ENCODE results near the gene C1QTNF12.

Gene C1QTNF12

DNA sequence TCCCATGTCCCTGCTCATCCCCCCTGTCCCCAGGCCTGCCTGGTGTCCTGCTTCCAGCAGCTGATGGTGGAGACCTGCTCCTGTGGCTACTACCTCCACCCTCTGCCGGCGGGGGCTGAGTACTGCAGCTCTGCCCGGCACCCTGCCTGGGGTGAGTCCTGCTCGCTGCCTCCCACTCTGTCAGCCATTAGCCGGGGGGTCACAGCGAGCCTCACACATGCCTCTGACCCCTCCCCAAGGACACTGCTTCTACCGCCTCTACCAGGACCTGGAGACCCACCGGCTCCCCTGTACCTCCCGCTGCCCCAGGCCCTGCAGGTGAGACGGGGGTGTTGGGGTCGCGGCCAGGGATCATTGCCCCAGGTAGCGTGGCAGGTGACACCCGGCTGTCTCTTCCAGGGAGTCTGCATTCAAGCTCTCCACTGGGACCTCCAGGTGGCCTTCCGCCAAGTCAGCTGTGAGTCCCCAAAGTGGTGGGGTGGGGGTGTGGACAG is 43.8 kb upstream of the C1QTNF12 start:
- H3K27me3 ChIP-seq (ENCODE audit: control insufficient read depth, insufficient read depth, low read length, poor library complexity, severe bottlenecking): no peaks in the 10 kb centered on the region
- H3K36me3 ChIP-seq (ENCODE audit: control insufficient read depth, insufficient read depth, low read length): no peaks in the 10 kb centered on the region
- no peaks in the 10 kb centered on the region for H3K9me3 ChIP-seq (ENCODE audit: control insufficient read depth, low read length)
- H3K27ac ChIP-seq (ENCODE audit: insufficient read depth, low read depth, low read length, poor library complexity, severe bottlenecking): no peak overlapping the region
- no peaks in the 10 kb centered on the region for H3K4me1 ChIP-seq (ENCODE audit: control insufficient read depth, insufficient read depth, low read length)
- 71 to 72% methylated on average over 15 of the region's 15 CpGs for WGBS, 2 experiments
- no peak overlapping the region for H3K4me3 ChIP-seq (ENCODE audit: insufficient read depth, low read depth, low read length)

DNA sequence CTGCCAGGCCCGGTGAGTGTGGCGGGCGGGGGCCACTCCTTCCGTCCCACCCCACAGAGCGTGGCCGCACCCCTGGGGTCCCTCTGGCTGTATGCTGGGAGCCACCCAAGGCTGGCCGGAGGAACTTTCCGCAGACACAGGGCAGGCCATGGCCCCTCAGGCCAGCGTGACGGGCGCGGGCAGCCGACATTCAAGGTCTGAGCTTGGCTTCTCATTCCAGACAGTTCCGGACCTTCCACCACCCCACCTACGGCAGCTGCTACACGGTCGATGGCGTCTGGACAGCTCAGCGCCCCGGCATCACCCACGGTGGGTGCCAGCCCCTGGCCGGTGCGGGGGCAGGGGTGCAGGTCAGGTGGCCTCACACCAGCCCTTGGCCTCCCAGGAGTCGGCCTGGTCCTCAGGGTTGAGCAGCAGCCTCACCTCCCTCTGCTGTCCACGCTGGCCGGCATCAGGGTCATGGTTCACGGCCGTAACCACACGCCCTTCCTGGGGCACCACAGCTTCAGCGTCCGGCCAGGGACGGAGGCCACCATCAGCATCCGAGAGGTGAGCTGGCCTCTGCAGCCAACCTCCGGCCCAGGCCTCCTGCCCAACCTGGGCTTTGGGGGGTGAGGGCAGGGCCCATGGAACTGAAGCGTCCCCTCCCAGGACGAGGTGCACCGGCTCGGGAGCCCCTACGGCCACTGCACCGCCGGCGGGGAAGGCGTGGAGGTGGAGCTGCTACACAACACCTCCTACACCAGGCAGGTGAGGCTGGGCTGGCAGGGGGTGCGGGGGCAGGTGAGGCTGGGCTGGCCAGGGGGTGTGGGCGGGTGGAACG is 41.0 kb upstream of the C1QTNF12 start:
- Histone ChIP-seq H3K4me1 (ENCODE audit: control insufficient read depth, insufficient read depth, low read length) (no peaks in the 10 kb centered on the region), H3K4me3 (ENCODE audit: insufficient read depth, low read depth, low read length) (no peak overlapping the region), H3K36me3 (ENCODE audit: control insufficient read depth, insufficient read depth, low read length) (no peaks in the 10 kb centered on the region), H3K27ac (ENCODE audit: insufficient read depth, low read depth, low read length, poor library complexity, severe bottlenecking) (no peak overlapping the region), H3K27me3 (ENCODE audit: control insufficient read depth, insufficient read depth, low read length, poor library complexity, severe bottlenecking) (no peaks in the 10 kb centered on the region), H3K9me3 (ENCODE audit: control insufficient read depth, low read length) (no peaks in the 10 kb centered on the region)
- 92 to 93% methylated on average over 46 of the region's 46 CpGs for WGBS, 2 experiments

DNA sequence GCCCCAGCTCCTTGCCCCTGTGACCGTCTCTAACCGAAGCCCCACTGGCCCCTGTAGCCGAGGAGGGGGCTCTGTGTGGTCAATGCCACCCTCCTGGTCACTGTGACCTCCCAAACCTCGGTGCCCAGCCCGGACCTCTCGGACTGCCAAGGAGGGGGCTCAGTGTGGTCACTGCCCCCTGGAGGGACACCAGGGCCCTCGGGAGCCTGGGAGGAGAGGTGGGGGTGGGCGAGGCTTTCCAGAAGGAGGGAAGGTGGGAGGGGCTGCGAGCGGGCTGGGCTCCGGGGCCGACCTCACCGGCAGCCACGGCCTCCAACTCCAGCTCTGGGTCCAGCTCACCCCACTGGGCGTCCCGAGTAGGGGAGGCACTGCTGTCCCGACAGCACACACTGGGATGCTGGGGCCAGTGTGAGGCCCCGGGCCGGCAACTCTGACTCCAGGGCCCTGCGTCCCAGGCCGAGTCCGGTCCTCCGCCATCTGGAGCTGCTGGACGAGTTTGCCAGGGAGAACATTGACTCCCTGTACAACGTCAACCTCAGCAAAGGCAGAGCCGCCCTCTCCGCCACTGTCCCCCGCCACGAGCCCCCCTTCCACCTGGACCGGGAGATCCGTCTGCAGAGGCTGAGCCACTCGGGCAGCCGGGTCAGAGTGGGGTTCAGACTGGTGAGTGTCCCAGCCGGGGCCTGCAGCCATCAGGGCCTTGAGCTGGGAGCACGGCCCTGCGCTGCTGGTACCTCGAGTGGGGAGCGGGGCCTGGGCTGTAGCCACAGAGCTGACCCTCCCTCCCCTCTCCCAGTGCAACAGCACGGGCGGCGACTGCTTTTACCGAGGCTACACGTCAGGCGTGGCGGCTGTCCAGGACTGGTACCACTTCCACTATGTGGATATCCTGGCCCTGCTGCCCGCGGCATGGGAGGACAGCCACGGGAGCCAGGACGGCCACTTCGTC is 40.1 kb upstream of the C1QTNF12 start:
- Histone ChIP-seq H3K4me1 (ENCODE audit: control insufficient read depth, insufficient read depth, low read length) (no peaks in the 10 kb centered on the region), H3K36me3 (ENCODE audit: control insufficient read depth, insufficient read depth, low read length) (no peaks in the 10 kb centered on the region), H3K9me3 (ENCODE audit: control insufficient read depth, low read length) (no peaks in the 10 kb centered on the region), H3K4me3 (ENCODE audit: insufficient read depth, low read depth, low read length) (no peak overlapping the region), H3K27ac (ENCODE audit: insufficient read depth, low read depth, low read length, poor library complexity, severe bottlenecking) (no peak overlapping the region), H3K27me3 (ENCODE audit: control insufficient read depth, insufficient read depth, low read length, poor library complexity, severe bottlenecking) (no peaks in the 10 kb centered on the region)
- 86 to 90% methylated on average over 50 of the region's 50 CpGs for WGBS, 2 experiments

GRCh38 chr1:1285611-1286311 is 39.2 kb upstream of the C1QTNF12 start:
- no peaks in the 10 kb centered on the region for H3K36me3 ChIP-seq (ENCODE audit: control insufficient read depth, insufficient read depth, low read length)
- no peak overlapping the region for H3K4me3 ChIP-seq (ENCODE audit: insufficient read depth, low read depth, low read length)
- no peak overlapping the region for H3K27ac ChIP-seq (ENCODE audit: insufficient read depth, low read depth, low read length, poor library complexity, severe bottlenecking)
- WGBS, 2 experiments: 88 to 90% methylated on average over 37 of the region's 37 CpGs
- H3K9me3 ChIP-seq (ENCODE audit: control insufficient read depth, low read length): no peaks in the 10 kb centered on the region
- no peaks in the 10 kb centered on the region for H3K4me1 ChIP-seq (ENCODE audit: control insufficient read depth, insufficient read depth, low read length)
- no peaks in the 10 kb centered on the region for H3K27me3 ChIP-seq (ENCODE audit: control insufficient read depth, insufficient read depth, low read length, poor library complexity, severe bottlenecking)

GRCh38 chr1:1285102-1285571 is 38.6 kb upstream of the C1QTNF12 start:
- Histone ChIP-seq H3K27me3 (ENCODE audit: control insufficient read depth, insufficient read depth, low read length, poor library complexity, severe bottlenecking) (no peaks in the 10 kb centered on the region), H3K36me3 (ENCODE audit: control insufficient read depth, insufficient read depth, low read length) (no peaks in the 10 kb centered on the region), H3K4me1 (ENCODE audit: control insufficient read depth, insufficient read depth, low read length) (no peaks in the 10 kb centered on the region), H3K27ac (ENCODE audit: insufficient read depth, low read depth, low read length, poor library complexity, severe bottlenecking) (no peak overlapping the region), H3K4me3 (ENCODE audit: insufficient read depth, low read depth, low read length) (no peak overlapping the region), H3K9me3 (ENCODE audit: control insufficient read depth, low read length) (no peaks in the 10 kb centered on the region)
- 91 to 92% methylated on average over 22 of the region's 22 CpGs for WGBS, 2 experiments

DNA sequence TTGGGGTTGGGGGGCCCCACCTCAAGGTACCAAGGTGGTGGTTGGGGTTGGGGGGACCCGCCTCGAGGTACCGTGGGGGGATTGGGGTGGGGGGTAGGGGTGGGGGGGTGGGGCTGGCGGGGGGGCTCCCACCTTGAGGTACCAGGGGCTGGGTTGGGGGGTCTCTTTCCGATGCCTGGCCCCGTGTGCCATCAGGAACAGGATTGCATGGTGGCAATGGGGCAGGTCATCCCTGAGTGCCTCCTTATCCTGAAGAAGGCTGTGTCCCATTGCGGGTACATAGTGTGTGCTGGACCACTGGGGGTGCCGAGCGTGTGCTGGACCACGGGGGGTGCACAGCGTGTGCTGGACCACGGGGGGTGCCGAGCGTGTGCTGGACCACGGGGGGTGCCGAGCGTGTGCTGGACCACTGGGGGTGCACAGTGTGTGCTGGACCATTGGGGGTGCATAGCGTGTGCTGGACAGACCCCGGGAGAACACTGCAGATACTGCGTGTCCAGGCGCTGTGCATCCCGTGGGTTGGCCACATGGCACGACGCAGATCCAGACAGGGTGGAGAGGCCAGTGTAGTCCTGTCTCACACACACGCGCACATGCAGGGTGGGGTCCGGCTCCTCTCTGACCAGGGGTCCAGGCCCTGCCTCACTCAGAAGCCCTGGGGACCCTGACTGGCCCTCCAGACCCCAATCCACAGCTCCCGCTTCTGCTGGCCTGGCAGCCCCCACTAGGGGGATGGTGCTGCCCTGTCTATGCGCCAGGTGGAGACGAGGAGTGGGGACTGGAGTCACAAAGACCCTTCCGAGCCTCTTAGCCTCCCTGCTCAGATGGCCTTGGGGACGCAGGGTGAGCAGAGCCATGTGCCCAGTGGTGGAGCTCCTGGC is 37.9 kb upstream of the C1QTNF12 start:
- WGBS, 2 experiments: 93 to 94% methylated on average over 29 of the region's 32 CpGs
- H3K4me3 ChIP-seq (ENCODE audit: insufficient read depth, low read depth, low read length): no peak overlapping the region
- no peaks in the 10 kb centered on the region for H3K36me3 ChIP-seq (ENCODE audit: control insufficient read depth, insufficient read depth, low read length)
- no peaks in the 10 kb centered on the region for H3K4me1 ChIP-seq (ENCODE audit: control insufficient read depth, insufficient read depth, low read length)
- no peak overlapping the region for H3K27ac ChIP-seq (ENCODE audit: insufficient read depth, low read depth, low read length, poor library complexity, severe bottlenecking)
- no peaks in the 10 kb centered on the region for H3K27me3 ChIP-seq (ENCODE audit: control insufficient read depth, insufficient read depth, low read length, poor library complexity, severe bottlenecking)
- no peaks in the 10 kb centered on the region for H3K9me3 ChIP-seq (ENCODE audit: control insufficient read depth, low read length)

- no peak overlapping the region for H3K27ac ChIP-seq (ENCODE audit: insufficient read depth, low read depth, low read length, poor library complexity, severe bottlenecking)
- H3K9me3 ChIP-seq (ENCODE audit: control insufficient read depth, low read length): no peaks in the 10 kb centered on the region
- no peaks in the 10 kb centered on the region for H3K27me3 ChIP-seq (ENCODE audit: control insufficient read depth, insufficient read depth, low read length, poor library complexity, severe bottlenecking)
- no peaks in the 10 kb centered on the region for H3K36me3 ChIP-seq (ENCODE audit: control insufficient read depth, insufficient read depth, low read length)
- H3K4me1 ChIP-seq (ENCODE audit: control insufficient read depth, insufficient read depth, low read length): no peaks in the 10 kb centered on the region
- 40 to 48% methylated on average over 4 to 5 of the region's 9 CpGs for WGBS, 2 experiments
- no peak overlapping the region for H3K4me3 ChIP-seq (ENCODE audit: insufficient read depth, low read depth, low read length)
These were observed 37.3 kb upstream of the C1QTNF12 start for GRCh38 chr1:1283821-1284220.

- Histone ChIP-seq H3K4me1 (ENCODE audit: control insufficient read depth, insufficient read depth, low read length) (no peaks in the 10 kb centered on the region), H3K9me3 (ENCODE audit: control insufficient read depth, low read length) (no peaks in the 10 kb centered on the region), H3K27ac (ENCODE audit: insufficient read depth, low read depth, low read length, poor library complexity, severe bottlenecking) (no peak overlapping the region), H3K27me3 (ENCODE audit: control insufficient read depth, insufficient read depth, low read length, poor library complexity, severe bottlenecking) (no peaks in the 10 kb centered on the region), H3K4me3 (ENCODE audit: insufficient read depth, low read depth, low read length) (no peak overlapping the region), H3K36me3 (ENCODE audit: control insufficient read depth, insufficient read depth, low read length) (no peaks in the 10 kb centered on the region)
- 94% methylated on average over 14 of the region's 14 CpGs for WGBS, 2 experiments
These were observed 36.5 kb upstream of the C1QTNF12 start for GRCh38 chr1:1282998-1283397.

All from ectodermal cell (in vitro differentiated cells).